Measurements from ENCODE around the gene HES7. TPM values are rescaled to one million over a fixed set of nuclear protein-coding genes. Genes with fewer than 3 reads are reported as not detected.

The HES7 gene
- total RNA-seq, 2 donors from 2014 or later = 0.34 TPM; not detected in 1

- 66% methylated on average over 5 of the region's 5 CpGs for WGBS
- no peaks in the 10 kb centered on the region for H3K27me3 ChIP-seq (replicated peaks; ENCODE audit: insufficient read depth)
- H3K27ac ChIP-seq = no peak overlapping the region
- no peak overlapping the region for H3K4me3 ChIP-seq
- DNase-seq (ENCODE audit: low spot score) = no peak
- no peak for TF ChIP-seq POLR2AphosphoS5 (IDR thresholded peaks at IDR 0.05)
- no peak for TF ChIP-seq POLR2A (IDR thresholded peaks at IDR 0.05)
- TF ChIP-seq CTCF (IDR thresholded peaks at IDR 0.05) = no peak
- no peaks in the 10 kb centered on the region for H3K36me3 ChIP-seq
- no peaks in the 10 kb centered on the region for H3K9me3 ChIP-seq
- H3K4me1 ChIP-seq (replicated peaks) = no peaks in the 10 kb centered on the region
- intact Hi-C loops (cut with DNase I) = no loop called here
These were observed 17.9 kb downstream of the HES7 start for GRCh38 chr17:8105957-8106398.

GRCh38 chr17:8104911-8105310, 19.0 kb downstream of the HES7 start:
- Histone ChIP-seq H3K27ac (no peak overlapping the region), H3K36me3 (no peaks in the 10 kb centered on the region), H3K4me3 (no peak overlapping the region), H3K27me3 (replicated peaks; ENCODE audit: insufficient read depth) (no peaks in the 10 kb centered on the region), H3K9me3 (no peaks in the 10 kb centered on the region), H3K4me1 (replicated peaks) (no peaks in the 10 kb centered on the region)
- TF ChIP-seq POLR2A (IDR thresholded peaks at IDR 0.05) (no peak), CTCF (IDR thresholded peaks at IDR 0.05) (no peak), POLR2AphosphoS5 (IDR thresholded peaks at IDR 0.05) (no peak)
- 81% methylated on average over 8 of the region's 8 CpGs for WGBS
- intact Hi-C loops (cut with DNase I) = no loop called here
- no peak for DNase-seq (ENCODE audit: low spot score)

- no peak for TF ChIP-seq POLR2A (IDR thresholded peaks at IDR 0.05)
- TF ChIP-seq CTCF (IDR thresholded peaks at IDR 0.05) = no peak
- no peak for TF ChIP-seq POLR2AphosphoS5 (IDR thresholded peaks at IDR 0.05)
- no peak overlapping the region for H3K4me3 ChIP-seq
- intact Hi-C loops (cut with DNase I) = no loop called here
- no peaks in the 10 kb centered on the region for H3K36me3 ChIP-seq
- no peaks in the 10 kb centered on the region for H3K27me3 ChIP-seq (replicated peaks; ENCODE audit: insufficient read depth)
- no peak for DNase-seq (ENCODE audit: low spot score)
- H3K27ac ChIP-seq = no peak overlapping the region
- no peaks in the 10 kb centered on the region for H3K4me1 ChIP-seq (replicated peaks)
- WGBS = 78% methylated on average over 4 of the region's 4 CpGs
- H3K9me3 ChIP-seq = no peaks in the 10 kb centered on the region
These were observed 20.4 kb downstream of the HES7 start for GRCh38 chr17:8103549-8103948.

GRCh38 chr17:8101721-8102120, 22.2 kb downstream of the HES7 start:
- intact Hi-C loops (cut with DNase I) = no loop called here
- H3K27me3 ChIP-seq (replicated peaks; ENCODE audit: insufficient read depth) = no peaks in the 10 kb centered on the region
- WGBS = 62% methylated on average over 6 of the region's 6 CpGs

More at GRCh38 chr17:8101721-8102120, 22.2 kb downstream of the HES7 start:
- Histone ChIP-seq H3K27ac (no peak overlapping the region), H3K4me3 (no peak overlapping the region), H3K36me3 (no peaks in the 10 kb centered on the region), H3K9me3 (no peaks in the 10 kb centered on the region), H3K4me1 (replicated peaks) (no peaks in the 10 kb centered on the region)
- TF ChIP-seq POLR2AphosphoS5 (IDR thresholded peaks at IDR 0.05) (no peak), CTCF (IDR thresholded peaks at IDR 0.05) (no peak), POLR2A (IDR thresholded peaks at IDR 0.05) (no peak)
- no peak for DNase-seq (ENCODE audit: low spot score)
